Endothelial cell (in vitro differentiated cells): ENCODE measurements around the gene SLC6A13. TPM values are rescaled to one million over a fixed set of nuclear protein-coding genes. Genes with fewer than 3 reads are reported as not detected.
"Not testable (repeated sequence)": the region's sequence is repeated elsewhere in the genome, so short reads cannot be mapped to it uniquely, and the experiment has no call there.

Experiments used
- DNase-seq: peaks from one replicate; pipeline ENCODE4 v3.0.0; 2021; ENCODE audit warnings: low spot score
- H3K27ac Mint-ChIP-seq: one replicate; pipeline ENCODE4 v1.8.0; 2021; ENCODE audit warnings: mixed read lengths, inconsistent platforms; ENCODE audit not compliant: unreplicated experiment
- H3K27me3 Mint-ChIP-seq: one replicate; pipeline ENCODE4 v1.8.0; 2021; ENCODE audit warnings: mild to moderate bottlenecking, moderate library complexity, mixed read lengths, inconsistent platforms; ENCODE audit not compliant: unreplicated experiment
- H3K36me3 Mint-ChIP-seq: one replicate; pipeline ENCODE4 v1.8.0; 2021; ENCODE audit warnings: mild to moderate bottlenecking, low read depth, mixed read lengths, inconsistent platforms; ENCODE audit not compliant: unreplicated experiment
- H3K4me1 Mint-ChIP-seq: one replicate; pipeline ENCODE4 v1.8.0; 2021; ENCODE audit warnings: mild to moderate bottlenecking, mixed read lengths, inconsistent platforms; ENCODE audit not compliant: unreplicated experiment
- H3K4me3 Mint-ChIP-seq: one replicate; pipeline ENCODE4 v1.8.0; 2021; ENCODE audit warnings: mild to moderate bottlenecking, mixed read lengths, inconsistent platforms; ENCODE audit not compliant: unreplicated experiment
- H3K9me3 Mint-ChIP-seq: one replicate; pipeline ENCODE4 v1.8.0; 2021; ENCODE audit warnings: mixed read lengths, inconsistent platforms; ENCODE audit not compliant: unreplicated experiment
- long read RNA-seq: library from polyadenylated mRNA; unstranded; transcript quantifications from one replicate; pipeline ENCODE4 v2.0.0, GENCODE V29; 2020; ENCODE audit not compliant: unreplicated experiment
- total RNA-seq: library from RNA; stranded (reverse); fragmentation: NEBNext Ultra II Directional; extraction: Animal tissue kit (Norgen Biotek cat#: 25700); gene quantifications from one replicate; pipeline ENCODE4 v1.2.1, GENCODE V29; 2021; ENCODE audit not compliant: unreplicated experiment
- TF ChIP-seq, protein P1 (sequence below): fragments of 200-600 bp; sonication (generic); IDR thresholded peaks from one replicate; pipeline ENCODE4 v1.5.0; 2021; ENCODE audit warnings: antibody characterized with exemption; ENCODE audit not compliant: unreplicated experiment

Gene SLC6A13
- total RNA-seq = 0.90 TPM
- long read RNA-seq = 0 reads

DNA sequence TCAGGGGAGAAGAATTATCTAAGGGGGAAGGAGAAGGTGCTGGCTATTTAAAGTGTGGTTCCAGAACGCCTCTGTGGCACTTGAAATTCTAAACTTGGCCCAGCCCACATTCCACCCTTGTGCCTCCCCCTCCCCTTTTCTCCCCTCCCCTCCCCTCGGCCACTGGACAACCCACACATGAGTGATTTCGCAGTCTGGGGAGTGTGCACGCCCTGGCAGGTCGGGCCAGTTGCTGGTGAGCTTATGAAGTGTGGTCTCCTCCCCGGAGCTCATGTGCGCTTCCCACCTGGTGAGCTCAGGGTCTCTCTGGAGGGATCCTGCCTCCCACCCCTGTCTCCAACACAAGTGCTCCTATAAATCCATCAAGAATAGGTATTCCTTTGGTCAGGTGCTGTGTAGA lies at the start of gene SLC6A13:
SLC6A13 (minus strand) TSS at position 20 of the 400 bp plus-strand sequence. CDS start 2,784 bp downstream, outside the sequence.
- Mint-ChIP-seq H3K9me3 (no peaks in the 10 kb centered on the region), H3K36me3 (no peaks in the 10 kb centered on the region), H3K4me3 (no peak within 1 kb of the TSS), H3K27me3 (peaks cover 7% of the 10 kb centered on the region), H3K4me1 (no peaks in the 10 kb centered on the region), H3K27ac (no peak within 1 kb of the TSS)
- DNase-seq = no peak
- TF ChIP-seq, protein P1, sequence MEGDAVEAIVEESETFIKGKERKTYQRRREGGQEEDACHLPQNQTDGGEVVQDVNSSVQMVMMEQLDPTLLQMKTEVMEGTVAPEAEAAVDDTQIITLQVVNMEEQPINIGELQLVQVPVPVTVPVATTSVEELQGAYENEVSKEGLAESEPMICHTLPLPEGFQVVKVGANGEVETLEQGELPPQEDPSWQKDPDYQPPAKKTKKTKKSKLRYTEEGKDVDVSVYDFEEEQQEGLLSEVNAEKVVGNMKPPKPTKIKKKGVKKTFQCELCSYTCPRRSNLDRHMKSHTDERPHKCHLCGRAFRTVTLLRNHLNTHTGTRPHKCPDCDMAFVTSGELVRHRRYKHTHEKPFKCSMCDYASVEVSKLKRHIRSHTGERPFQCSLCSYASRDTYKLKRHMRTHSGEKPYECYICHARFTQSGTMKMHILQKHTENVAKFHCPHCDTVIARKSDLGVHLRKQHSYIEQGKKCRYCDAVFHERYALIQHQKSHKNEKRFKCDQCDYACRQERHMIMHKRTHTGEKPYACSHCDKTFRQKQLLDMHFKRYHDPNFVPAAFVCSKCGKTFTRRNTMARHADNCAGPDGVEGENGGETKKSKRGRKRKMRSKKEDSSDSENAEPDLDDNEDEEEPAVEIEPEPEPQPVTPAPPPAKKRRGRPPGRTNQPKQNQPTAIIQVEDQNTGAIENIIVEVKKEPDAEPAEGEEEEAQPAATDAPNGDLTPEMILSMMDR = no peak

- H3K9me3 Mint-ChIP-seq = no peaks in the 10 kb centered on the region
- H3K36me3 Mint-ChIP-seq = peaks cover 50% of the 10 kb centered on the region
- H3K27me3 Mint-ChIP-seq = no peaks in the 10 kb centered on the region
- no peak for DNase-seq
- no peaks in the 10 kb centered on the region for H3K4me1 Mint-ChIP-seq
- no peak overlapping the region for H3K4me3 Mint-ChIP-seq
- no peak overlapping the region for H3K27ac Mint-ChIP-seq
- TF ChIP-seq, protein P1 = no peak
Observed at GRCh38 chr12:308511-308910, 45.9 kb upstream of the SLC6A13 start.

- Mint-ChIP-seq H3K4me1 (no peaks in the 10 kb centered on the region), H3K9me3 (no peaks in the 10 kb centered on the region), H3K36me3 (peaks cover 57% of the 10 kb centered on the region), H3K4me3 (no peak overlapping the region), H3K27ac (no peak overlapping the region), H3K27me3 (no peaks in the 10 kb centered on the region)
- TF ChIP-seq, protein P1 = no peak
- DNase-seq = no peak
Observed at GRCh38 chr12:307406-307805, 44.8 kb upstream of the SLC6A13 start.

DNA sequence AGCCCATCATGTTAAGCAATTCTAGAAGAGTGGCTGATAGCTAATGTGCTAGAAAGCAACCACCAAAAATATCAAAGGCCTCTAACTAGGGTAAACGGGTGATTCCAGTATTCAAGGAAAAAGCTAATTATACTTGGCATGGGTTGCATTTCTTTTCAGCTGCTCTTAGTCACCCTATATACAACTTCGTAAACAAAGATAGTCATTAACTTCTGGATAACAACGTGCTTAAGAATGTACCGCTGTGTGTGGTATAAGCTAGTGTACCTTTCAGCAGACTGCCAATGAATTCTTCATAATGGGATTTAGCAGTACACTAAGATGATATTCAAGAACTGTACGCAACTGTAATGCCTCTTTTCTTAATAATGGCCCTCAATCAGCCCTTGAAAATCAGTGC lies 42.2 kb upstream of the SLC6A13 start:
- H3K36me3 Mint-ChIP-seq = peaks cover 73% of the 10 kb centered on the region
- no peak overlapping the region for H3K4me3 Mint-ChIP-seq
- H3K27ac Mint-ChIP-seq = no peak overlapping the region
- H3K27me3 Mint-ChIP-seq = peaks cover 4% of the 10 kb centered on the region
- TF ChIP-seq, protein P1 = no peak
- H3K4me1 Mint-ChIP-seq = no peaks in the 10 kb centered on the region
- no peaks in the 10 kb centered on the region for H3K9me3 Mint-ChIP-seq
- no peak for DNase-seq

- Mint-ChIP-seq H3K4me3 (peak overlapping the region; percentile 66), H3K36me3 (peaks cover 85% of the 10 kb centered on the region)
- H3K4me1 Mint-ChIP-seq, H3K27ac Mint-ChIP-seq, H3K9me3 Mint-ChIP-seq, DNase-seq, H3K27me3 Mint-ChIP-seq: not testable (repeated sequence)
Observed at GRCh38 chr12:302766-303165, 40.1 kb upstream of the SLC6A13 start.

DNA sequence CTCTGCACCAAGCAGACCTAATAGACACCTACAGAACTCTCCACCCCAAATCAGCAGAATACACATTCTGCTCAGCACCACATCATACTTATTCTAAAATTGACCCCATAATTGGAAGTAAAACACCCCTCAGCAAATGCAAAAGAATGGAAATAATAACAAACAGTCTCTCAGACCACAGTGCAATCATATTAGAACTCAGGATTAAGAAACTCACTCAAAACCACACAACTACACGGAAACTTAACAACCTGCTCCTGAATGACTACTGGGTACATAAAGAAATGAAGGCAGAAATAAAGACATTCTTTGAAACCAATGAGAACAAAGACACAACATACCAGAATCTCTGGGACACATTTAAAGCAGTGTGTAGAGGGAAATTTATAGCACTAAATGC lies 37.5 kb upstream of the SLC6A13 start:
- H3K4me1 Mint-ChIP-seq, H3K9me3 Mint-ChIP-seq, H3K27ac Mint-ChIP-seq, DNase-seq, H3K27me3 Mint-ChIP-seq: not testable (repeated sequence)
- peaks cover 86% of the 10 kb centered on the region for H3K36me3 Mint-ChIP-seq
- H3K4me3 Mint-ChIP-seq = peak overlapping the region; percentile 11

GRCh38 chr12:299511-299910 lies 36.9 kb upstream of the SLC6A13 start:
- not testable (repeated sequence) for H3K4me3 Mint-ChIP-seq, DNase-seq, H3K4me1 Mint-ChIP-seq, H3K27me3 Mint-ChIP-seq, H3K27ac Mint-ChIP-seq, H3K9me3 Mint-ChIP-seq
- peaks cover 91% of the 10 kb centered on the region for H3K36me3 Mint-ChIP-seq

- H3K9me3 Mint-ChIP-seq, H3K27ac Mint-ChIP-seq, H3K4me3 Mint-ChIP-seq, H3K4me1 Mint-ChIP-seq, H3K27me3 Mint-ChIP-seq, DNase-seq: not testable (repeated sequence)
- H3K36me3 Mint-ChIP-seq = peaks cover 86% of the 10 kb centered on the region
Observed at GRCh38 chr12:298059-298458, 35.4 kb upstream of the SLC6A13 start.
